GM23338 (cell line): ENCODE results near the gene SVOPL.

ENCODE experiments used
- CTCF ChIP-seq, 2 experiments: fragments of 200-600 bp in 1 of 2; sonication (generic) in 1 of 2; conservative IDR thresholded peaks; 2 replicates each; pipeline versions ENCODE4 v1.5.1 to v1.6.1; 2016 to 2017; ENCODE audit warnings: antibody characterized with exemption in 2 of 2, low read depth in 2 of 2, mild to moderate bottlenecking in 2 of 2, moderate library complexity in 1 of 2
- EZH2 ChIP-seq: fragments of 200-600 bp; sonication (generic); IDR thresholded peaks from one replicate; pipeline ENCODE4 v1.8.0; 2017; ENCODE audit warnings: antibody characterized with exemption, mild to moderate bottlenecking, low read depth; ENCODE audit not compliant: unreplicated experiment
- EZH2phosphoT487 ChIP-seq: fragments of 200-600 bp; sonication (generic); IDR thresholded peaks from one replicate; pipeline ENCODE4 v1.8.1; 2018; ENCODE audit warnings: antibody characterized with exemption; ENCODE audit not compliant: unreplicated experiment
- JUNB ChIP-seq: IDR thresholded peaks from one replicate; pipeline ENCODE4 v1.6.1; 2016; ENCODE audit warnings: antibody characterized with exemption; ENCODE audit not compliant: unreplicated experiment
- POLR2AphosphoS5 ChIP-seq: IDR thresholded peaks from 2 replicates; pipeline ENCODE4 v1.6.1; 2016; ENCODE audit warnings: antibody characterized with exemption, low read depth
- ZNF114 ChIP-seq: fragments of 250-450 bp; sonication (Bioruptor Pico); IDR thresholded peaks from 2 replicates; pipeline ENCODE4 v1.5.0; 2020; ENCODE audit warnings: mild to moderate bottlenecking, moderate library complexity

GRCh38 chr7:138545123-138545522 lies 156.0 kb downstream of the SVOPL start:
- TF ChIP-seq CTCF (conservative IDR thresholded peaks at IDR 0.05; ENCODE audit: low read depth in 2 of 2) = no peak
- no peak for TF ChIP-seq EZH2
- TF ChIP-seq JUNB = no peak
- no peak for TF ChIP-seq EZH2phosphoT487
- no peak for TF ChIP-seq POLR2AphosphoS5
- TF ChIP-seq ZNF114 = no peak
